CD4-positive, alpha-beta T cell treated with Interleukin-1 beta for 1 hour (primary cell): ENCODE results near the gene TTC39A.
"Not testable (repeated sequence)": the region's sequence is repeated elsewhere in the genome, so short reads cannot be mapped to it uniquely, and the experiment has no call there.

ENCODE experiments used
- DNase-seq, 2 donors: peaks; one replicate each; pipeline ENCODE4 v3.0.0-alpha.2; 2020 to 2022

The TTC39A gene

DNA sequence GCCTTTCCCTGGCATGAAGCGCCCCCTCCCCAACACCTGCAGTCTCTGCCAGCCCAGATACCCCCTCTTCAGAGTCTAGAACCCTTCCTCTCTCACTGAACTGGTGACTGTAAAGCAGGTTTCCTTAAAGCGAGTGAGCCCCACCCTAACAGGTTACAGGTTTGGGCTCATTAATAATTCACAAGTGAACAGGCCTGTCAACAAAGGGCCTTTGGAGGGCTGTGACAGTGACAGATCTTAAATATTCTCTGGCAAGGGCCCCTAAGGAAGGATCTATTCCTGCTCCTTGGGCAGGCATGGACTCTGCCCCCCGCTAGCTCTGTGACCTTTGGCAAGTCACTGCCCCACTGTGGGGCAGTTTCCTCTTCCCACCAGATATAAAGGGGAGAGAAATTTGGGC is 5.6 kb upstream of the TTC39A start:
- no peak for DNase-seq

DNA sequence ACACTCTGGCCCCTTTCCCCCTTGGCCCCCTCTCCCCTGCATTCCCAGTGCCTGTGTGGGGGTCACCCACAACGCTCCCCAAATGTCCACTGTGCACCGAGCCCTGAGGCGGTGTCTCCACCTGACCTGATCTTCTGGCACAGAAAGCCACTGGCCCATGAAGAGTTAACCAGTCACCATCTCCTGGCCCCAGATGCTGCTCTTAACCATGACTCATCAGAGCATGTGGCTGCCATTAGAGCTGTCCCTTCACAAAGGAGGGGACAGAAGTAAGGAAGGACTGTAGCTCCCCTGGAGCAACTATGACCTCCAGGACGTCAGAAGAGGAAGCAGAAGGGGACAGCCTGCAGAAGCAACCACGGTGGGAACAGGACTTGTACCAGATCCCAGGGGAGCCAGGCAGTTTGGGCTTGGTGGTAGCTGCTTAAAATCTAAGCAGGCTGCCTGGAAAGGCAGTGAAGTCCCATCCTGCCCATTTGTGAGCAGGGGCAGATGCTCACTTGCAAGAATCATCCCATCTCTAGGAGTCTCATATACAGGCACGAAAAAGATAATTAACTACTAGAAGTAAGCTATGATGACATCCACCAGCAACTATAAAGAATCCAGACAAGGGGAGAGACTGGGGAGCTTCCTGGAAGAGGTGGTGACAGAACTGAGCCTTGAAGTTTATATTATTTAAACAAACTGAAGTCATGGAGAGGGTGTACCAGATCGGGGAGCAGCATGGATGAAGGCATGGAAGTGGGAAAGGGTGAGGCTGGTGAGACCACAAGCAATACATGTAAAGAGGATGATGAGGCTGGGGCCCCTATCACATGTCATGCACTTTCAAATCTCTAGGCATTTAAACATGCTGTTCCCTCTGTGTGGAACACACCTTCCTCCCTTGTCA is 1.1 kb upstream of the TTC39A start:
- DNase-seq: peak in 1 of 2 donors; percentile 17

DNA sequence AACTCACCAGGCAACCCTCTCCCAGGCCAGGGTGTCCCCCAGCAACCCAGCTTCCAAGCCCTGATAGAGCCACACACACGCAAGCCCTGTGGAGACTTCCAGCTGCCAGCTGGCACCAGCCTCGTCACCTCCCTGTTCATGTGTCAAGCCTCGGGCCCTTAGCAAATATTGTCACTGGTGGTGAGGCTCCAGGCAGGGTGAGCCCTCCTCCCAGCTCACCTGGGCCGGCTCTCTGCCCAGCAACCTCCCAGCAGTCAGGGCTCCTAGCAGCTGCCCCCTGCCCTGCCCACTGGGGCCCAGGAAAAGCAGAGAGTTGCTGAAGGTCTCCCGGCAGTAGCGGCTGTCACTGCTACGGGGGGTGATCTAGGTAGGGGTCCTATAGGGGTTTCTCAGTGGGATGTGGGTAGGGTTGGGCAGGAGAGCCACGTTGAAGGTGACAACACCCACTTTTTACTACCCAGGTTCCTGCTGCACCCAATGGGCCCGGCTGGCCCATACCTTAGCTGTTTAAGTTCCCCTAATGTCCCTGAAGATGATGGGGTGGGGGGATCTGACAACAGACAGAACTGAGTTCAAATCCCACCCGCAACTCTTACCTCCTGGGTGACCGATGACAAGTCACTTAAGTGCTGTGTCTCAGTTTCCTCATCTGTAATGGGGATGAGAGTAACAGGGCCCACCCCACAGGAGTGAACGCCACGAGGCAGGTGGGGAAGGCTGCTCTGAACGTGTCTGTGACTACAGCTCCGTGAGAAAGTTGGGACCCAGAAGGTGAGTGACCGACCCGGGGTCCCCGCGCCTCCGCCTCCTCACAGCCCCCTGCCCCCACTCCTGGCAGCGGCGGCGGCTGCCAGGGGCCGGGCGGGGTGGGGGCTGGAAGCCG is 678 bp downstream of the TTC39A start:
- no peak for DNase-seq

DNA sequence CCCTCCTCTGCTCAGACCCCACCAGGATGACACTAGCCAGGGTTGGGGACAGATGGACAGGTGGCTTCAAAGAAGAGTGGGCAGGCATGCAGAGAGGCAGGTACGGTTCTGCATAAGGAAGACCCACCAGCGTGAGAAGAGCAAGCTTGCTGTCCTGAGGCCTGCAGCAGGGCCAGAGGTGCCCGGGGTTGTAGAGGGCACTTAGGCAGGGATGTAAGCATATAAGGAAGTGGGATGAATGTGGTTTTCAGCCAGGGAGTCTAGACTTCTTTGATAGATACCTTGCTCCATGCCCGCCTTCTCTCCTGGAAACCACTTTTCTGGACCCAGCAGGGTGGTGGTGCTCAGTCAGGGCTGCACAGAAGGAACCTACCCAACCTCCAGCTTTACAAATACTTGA is 1.4 kb downstream of the TTC39A start:
- no peak for DNase-seq

DNA sequence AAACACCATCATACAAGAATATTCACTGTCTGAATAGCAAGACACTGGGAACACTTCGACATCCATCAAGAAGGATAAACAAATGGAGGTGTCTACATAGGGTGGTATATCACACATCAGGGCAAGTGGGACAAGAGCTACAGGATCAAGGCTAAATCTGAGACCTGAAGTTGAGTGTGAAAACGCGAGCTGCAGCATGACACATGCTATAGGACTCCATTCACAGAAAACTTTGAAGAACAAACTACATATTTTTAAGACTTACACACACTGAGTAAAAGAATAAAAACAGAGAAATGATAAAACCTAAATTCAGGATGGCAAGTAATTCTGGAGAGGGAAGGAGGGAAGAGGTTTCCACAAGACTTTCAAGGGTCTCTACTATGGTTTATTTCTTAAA is 2.1 kb downstream of the TTC39A start:
- no peak for DNase-seq

DNA sequence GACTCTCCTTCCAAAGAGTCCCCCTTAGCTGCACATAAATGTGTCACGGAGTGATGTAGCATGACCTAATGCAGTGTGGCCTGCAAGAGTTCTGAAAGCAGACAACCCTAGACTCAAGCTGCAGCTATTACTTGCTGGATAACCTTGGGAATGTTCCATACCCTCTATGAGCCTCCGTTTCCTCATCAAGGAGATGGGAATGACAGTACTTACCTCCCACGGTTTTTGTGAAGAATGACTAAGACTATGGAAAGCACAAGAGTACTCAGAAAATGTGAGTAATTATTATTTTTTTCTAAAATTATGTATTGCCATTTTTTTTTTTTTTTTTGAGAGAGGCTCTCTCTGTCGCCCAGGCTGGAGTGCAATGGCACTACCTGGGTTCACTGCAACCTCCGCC is 3.0 kb downstream of the TTC39A start:
- no peak for DNase-seq

DNA sequence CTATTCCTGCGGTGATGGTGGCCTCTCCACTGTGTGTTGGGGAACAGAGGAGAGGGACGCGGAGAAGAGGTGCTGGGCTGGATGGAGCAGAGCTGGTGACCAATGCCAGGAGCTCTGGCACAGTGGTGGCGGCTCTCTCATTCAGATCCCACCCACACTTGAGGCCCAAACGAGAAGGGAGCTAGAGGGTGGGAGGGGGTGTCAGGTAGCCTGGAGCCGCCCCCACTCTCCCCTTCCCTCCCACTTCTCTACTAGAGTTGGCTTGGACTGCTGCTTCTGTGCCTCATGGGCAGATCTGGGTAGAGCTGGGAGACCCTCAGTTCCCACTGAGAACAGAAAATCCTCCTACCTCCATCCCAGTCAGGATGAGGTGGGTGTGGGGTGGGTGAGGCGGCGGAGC is 3.5 kb downstream of the TTC39A start:
- DNase-seq: no peak

DNA sequence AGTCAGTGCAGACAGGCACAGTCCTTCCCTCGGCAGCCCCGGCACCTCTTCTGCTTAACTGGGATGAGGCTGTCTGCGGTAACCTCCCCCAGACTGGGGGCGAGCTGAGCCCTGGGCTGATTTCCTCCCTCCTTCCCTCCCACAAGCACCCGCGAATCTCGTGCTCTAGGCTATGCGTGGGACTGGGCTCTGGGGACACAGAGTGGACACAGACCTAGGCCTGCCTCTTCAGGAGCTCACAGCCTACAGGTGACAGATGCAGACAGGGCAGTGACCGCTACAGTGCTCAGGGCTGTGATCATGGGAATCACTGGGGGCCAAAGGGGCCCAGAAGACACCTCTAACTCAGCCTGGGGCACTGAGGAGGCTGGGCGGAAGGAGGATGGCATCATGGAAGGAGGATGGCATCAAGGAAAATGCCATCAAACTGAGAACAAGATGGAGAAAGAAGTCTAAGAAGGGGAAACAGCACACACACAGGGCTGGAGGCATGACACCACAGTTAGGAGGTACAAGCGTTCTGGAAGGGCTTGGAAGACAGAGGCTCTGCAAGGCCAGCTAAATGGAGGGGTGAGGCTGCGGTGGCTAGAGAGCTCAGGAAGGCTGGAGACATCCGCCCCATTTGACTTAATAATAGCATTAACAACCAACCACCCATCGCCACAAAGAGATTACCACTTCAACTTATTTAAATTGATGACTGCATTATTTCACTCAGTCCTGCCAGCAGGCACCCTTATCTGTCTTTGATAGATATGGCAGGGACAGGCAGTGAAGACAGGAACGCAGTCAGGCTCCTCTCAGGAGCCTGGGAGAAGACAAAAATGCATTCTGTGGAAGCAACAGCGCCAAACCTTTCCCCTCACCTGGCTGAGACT is 4.2 kb downstream of the TTC39A start:
- no peak for DNase-seq

DNA sequence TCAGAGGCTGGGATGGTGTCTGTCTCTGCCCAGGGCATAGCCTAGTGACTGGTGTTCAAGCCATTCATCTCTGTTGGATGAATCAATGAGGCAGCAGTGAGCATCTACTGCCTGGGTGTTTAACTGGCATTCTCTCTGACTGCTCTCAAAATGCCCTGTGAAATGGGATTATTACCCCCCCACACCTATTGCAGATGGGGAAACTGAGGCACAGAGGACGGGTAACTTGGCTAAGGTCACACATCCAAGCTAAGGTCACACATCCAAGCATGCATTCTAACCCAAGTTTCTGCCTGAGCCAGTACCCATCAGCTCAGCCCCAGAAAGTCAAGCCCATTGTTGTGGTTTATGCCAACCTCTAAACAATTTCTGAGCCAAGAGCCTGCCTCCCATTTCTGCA is 5.0 kb downstream of the TTC39A start:
- no peak for DNase-seq

DNA sequence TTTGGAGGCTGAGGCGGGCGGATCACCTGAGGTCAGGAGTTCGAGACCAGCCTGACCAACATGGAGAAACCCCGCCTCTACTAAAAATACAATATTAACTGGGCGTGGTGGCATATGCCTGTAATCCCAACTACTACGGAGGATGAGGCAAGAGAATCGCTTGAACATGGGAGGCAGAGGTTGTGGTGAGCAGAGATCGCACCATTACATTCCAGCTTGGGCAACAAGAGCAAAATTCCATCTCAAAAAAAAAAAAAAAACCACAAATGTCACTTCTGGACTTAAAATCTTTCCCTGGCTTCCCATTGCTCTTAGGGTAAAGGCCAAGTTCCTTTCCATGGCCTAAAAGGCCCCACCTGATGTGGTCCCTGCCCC is 5.4 kb downstream of the TTC39A start:
- not testable (repeated sequence) for DNase-seq

DNA sequence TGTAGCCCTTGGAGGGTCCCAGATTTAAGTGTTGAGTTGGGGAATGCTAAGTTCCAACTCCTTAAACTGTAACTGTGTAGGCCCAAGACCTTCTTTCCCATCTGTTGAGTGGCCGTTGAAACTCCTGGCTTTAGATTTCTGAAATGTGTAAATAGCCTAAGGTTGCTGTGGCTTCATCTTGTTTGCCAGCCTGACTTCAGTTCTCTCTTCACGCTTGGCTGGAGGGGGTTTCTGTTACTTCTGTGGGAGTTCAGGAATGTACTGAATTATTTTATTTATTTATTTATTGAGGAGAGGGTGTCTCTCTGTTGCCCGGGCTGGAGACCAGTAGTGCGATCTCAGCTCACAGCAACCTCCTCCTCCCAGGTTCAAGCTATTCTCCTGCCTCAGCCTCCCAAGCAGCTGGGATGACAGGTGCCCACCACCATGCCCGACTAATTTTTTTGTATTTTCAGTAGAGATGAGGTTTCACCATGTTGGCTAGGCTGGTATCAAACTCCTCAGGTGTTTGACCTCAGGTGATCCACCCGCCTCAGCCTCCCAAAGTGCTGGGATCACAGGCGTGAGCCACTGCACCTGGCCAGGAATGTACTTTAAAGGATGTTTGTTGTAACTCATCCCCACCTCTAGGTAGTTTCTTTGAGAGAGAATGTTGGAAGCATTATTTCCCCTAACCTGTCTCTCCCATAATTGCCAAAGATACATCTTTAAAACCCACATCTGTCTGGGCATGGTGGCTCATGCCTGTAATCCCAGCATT is 5.9 kb downstream of the TTC39A start:
- no peak for DNase-seq

DNA sequence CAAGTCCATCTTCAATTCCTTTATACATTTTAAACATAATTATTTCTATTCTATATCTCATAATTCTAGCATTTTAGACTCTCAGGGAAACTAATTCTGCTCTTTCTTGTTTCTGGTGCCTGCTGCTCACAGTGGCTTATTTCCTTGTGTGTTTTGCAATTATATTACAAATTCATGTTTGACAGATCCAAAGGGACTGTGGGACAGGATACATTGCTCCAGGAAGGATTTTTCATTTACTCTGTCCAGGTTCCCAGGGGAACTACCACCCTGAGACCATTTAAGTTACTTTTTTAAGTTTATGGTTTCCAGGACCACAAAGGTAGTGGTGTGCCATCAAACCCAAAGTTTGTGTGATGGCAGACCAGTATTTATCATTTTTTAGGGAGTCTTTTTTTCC is 6.6 kb downstream of the TTC39A start:
- DNase-seq: no peak

DNA sequence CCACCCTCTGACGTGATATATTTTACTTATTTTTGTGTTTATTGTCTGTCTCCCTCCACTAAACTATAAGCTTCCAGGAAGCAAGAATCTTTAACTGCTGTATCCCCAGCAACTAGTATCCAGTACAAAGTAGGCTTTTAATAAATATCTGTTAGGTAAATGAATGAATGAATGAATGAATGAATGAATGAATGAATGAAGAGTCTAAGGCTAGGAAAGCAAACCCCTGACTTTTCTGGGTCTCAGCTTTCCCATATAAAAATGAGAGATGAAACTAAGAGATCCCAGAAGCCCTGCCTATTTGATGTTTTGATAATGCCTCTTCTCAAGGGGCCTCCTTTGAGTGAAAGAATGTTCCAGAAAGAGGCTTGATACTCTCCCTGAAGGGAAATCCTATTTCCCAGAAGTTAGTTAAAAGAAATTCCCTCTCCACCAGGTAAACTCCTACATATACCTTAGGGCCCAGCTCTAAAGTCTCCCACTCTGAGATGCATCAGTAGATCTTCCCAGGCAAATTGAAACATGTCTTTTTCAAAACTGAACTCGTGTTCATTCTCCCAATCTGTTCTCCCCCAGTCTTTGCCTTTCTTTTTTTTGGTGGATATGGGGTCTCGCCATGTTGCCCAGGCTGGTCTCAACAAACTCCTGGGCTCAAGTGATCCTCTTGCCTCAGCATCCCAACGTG is 7.8 kb downstream of the TTC39A start:
- DNase-seq: no peak

DNA sequence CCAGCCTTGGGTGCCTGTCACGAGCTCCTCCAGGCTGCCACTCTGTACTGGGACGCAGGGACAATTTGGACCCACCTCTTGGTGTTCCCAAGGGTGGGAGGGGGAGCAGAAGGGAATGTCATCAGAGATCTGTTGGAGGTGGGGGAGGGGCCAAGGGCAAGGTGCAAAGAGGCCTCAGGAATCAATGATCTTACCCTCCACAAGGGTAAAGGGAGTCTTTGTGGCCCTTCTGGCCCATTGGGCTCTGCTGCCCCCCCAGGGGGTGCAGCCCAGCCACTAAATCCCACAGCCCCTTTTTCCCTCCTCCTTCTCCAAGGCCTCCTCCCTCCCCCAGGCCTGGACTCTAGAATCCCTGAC is 8.5 kb downstream of the TTC39A start:
- no peak for DNase-seq

DNA sequence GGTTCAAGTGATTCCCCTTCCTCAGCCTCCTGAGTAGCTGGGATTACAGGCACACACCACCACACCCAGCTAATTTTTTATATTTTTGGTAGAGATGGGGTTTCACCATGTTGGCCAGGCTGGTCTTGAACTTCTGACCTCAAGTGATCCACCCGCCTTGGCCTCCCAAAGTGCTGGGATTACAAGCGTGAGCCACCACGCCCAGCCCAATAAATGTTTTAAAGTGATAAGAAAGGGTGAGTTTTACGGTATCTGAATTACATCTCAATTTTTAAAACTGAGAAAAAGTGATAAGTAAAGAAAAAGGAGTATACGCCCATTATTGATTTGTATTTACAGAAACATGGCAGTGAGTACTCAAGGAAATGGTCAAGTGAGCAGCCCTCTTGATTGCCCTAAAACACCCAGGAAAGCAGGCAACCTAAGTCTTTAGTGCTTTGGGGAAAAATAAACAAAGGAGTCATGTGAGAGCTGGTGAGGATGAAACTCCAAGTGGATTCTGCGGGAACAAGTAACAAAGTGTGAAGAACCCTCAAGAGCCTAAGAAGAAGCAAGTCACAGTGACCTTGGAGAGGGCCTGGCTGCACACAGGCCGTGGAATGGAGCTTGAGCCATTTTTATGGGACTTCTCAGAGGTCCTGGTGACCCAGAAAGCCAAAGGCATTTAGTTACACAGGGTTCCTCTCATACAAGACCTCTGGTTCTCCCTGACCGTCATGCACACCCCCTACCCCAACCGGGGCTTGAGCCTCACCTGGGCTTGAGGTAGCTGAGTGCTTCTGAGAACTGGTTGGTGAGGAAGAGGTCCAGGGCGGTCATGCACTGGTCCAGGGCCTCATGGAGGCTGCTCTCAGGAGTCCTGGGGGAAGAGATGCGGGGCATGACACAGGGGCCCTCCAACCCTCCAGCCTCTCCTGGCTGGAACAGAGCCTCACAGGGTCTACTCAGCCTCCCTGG is 9.1 kb downstream of the TTC39A start:
- DNase-seq: no peak

DNA sequence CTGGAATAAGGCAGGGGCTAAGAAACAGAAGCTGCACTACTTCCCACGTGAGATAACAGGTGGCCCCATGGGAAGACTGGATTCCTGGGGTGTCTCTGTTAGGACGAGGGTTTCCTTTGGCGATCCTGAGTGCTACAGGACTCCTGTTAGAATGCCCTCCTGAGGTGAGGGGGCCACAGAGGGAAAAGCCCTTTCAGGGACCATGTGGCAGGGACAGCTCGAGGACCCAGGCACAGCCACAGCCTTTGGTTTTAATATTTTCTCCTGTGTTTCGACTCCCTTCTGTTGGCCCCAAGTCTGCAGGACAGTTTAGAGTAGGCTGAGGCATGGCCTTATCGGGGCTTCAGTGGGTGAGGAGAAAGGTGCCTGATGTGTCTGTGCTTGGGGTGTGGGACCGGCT is 12.6 kb downstream of the TTC39A start:
- no peak for DNase-seq

DNA sequence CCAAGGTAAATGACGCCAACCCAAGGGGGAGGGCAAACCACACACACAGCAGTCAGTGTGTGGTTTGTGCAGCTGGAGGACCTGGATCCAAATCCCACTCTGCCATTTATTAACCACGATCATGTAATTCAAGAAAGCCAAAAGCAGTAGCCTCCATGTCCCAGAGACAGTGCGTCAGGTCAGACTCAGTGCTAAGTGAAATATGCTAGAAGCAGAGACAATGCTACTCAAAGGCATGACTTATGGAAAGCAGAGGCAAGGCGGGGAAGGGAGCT is 13.6 kb downstream of the TTC39A start:
- DNase-seq: no peak

DNA sequence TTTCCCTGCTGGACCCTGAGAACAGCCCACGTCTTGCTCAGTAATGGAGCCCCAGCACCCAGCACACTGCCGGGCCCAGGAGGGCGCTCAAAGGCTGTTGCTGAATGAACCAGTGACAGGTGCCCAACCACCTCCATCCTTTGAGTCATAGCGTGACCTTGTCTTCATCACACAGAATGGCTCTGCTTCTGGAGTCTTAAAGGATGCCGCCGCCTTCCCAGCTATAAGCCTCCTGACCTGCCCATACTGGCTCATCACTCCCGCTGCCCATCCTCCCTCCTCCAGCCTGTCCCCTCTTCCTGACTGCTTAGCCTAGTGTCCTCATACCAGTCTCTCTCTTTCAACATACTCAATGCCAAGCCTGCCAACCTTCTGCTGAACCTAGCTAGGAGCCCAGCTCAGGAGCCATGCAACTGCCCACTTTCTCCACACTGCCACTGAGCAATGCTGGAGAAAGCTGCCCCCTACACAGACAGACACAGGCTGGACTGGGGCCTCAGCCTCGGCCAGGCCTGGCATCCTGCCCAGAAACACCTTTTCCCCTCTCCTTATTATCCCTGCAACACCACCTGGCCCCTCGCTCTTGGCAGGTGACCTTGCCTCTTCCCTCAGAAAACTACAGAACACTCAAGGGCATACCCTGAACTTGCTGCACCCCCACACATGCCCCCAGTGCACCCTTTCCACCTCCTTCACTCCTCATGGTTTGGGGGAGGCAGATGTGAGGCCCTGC is 14.1 kb downstream of the TTC39A start:
- DNase-seq: no peak

DNA sequence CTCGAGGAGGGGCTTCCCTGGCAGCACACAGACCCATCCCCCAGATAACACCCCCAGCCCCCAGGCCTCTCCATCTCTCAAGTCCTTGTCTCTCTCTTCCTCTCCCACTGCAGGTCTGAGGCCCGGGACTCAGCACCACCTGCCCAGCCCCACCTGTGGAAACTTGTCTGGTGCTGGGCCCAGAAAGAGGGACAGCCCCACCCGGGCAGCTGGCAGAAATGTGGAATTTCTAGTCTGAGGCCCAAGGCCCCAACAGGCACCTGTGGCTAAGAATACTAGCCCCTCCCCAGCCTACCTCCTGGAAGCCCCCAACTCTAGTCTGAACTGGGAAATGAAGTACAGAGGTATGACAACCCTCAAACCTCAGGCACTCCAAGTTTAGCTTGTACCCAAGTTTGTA is 15.4 kb downstream of the TTC39A start:
- no peak for DNase-seq
